ENCODE results near the gene C3orf33. TPM values are rescaled to one million over a fixed set of nuclear protein-coding genes. Genes with fewer than 3 reads are reported as not detected.
A peak's percentile ranks its signal among the peaks of the same experiment; 100 is the strongest.
"Not testable (repeated sequence)": the region's sequence is repeated elsewhere in the genome, so short reads cannot be mapped to it uniquely, and the experiment has no call there.

Gene C3orf33
- total and polyA plus RNA-seq, 9 of the 15 experiments (the other 6 are each of a cell fraction or from before 2014, with no cell fraction given) = 4.1 to 10.2 (median 6.0) TPM

- TF ChIP-seq RCOR1 (IDR thresholded peaks at IDR 0.05; ENCODE audit: borderline replicate concordance in 1 of 2, low read depth in 2 of 2, low read length in 2 of 2) (peak in 1 of 2 experiments; percentile 80; a peak in 2 of 4 replicates), VEZF1 (CRISPR knock-in tag; IDR thresholded peaks at IDR 0.05) (peak; percentile 40), DPF2 (IDR thresholded peaks at IDR 0.05) (peak; percentile 84), ADNP (tag; IDR thresholded peaks at IDR 0.05) (peak; percentile 75; the same call in 1 of the 2 replicates), ESRRA (IDR thresholded peaks at IDR 0.05; ENCODE audit: borderline replicate concordance, low read depth) (peak; percentile 61; the same call in 1 of the 2 replicates), PML (IDR thresholded peaks at IDR 0.05; ENCODE audit: low read length) (peak; percentile 41; the same call in 1 of the 2 replicates), SMAD4 (CRISPR knock-in tag; conservative IDR thresholded peaks at IDR 0.05) (0 out of 2 replicates have a peak, but pooled peaks have one; percentile 40), ZBTB11 (CRISPR knock-in tag; IDR thresholded peaks at IDR 0.05) (0 out of 6 replicates have a peak, but pooled peaks of 1 of the 3 experiments have one; percentile 29), KLF16 (IDR thresholded peaks at IDR 0.05) (peak; percentile 81), NFE2 (IDR thresholded peaks at IDR 0.05; ENCODE audit: low read depth) (0 out of 2 replicates have a peak, but pooled peaks have one; percentile 29), BCOR (IDR thresholded peaks at IDR 0.05) (peak; percentile 45; the same call in 1 of the 2 replicates), MTA2 (IDR thresholded peaks at IDR 0.05; ENCODE audit: low read depth) (peak; percentile 42; the same call in 1 of the 2 replicates), BHLHE40 (IDR thresholded peaks at IDR 0.05; ENCODE audit: low read length) (peak; percentile 82), EP300 (IDR thresholded peaks at IDR 0.05; ENCODE audit: low read length) (peak; percentile 78; the same call in 1 of the 2 replicates), SUPT5H (IDR thresholded peaks at IDR 0.05) (0 out of 2 replicates have a peak, but pooled peaks have one; percentile 22), TEAD4 (IDR thresholded peaks at IDR 0.05; ENCODE audit: low read length) (peak; percentile 86), STAT5A (IDR thresholded peaks at IDR 0.05; ENCODE audit: borderline replicate concordance, low read length) (peak; percentile 62; the same call in 1 of the 2 replicates), ZBED1 (IDR thresholded peaks at IDR 0.05) (peak; percentile 43; the same call in 1 of the 2 replicates), SMARCE1 (IDR thresholded peaks at IDR 0.05) (peak; percentile 90), ZBTB7A (IDR thresholded peaks at IDR 0.05; ENCODE audit: borderline replicate concordance, control insufficient read depth, low read depth, low read length) (peak; percentile 49; the same call in 1 of the 2 replicates), SOX6 (IDR thresholded peaks at IDR 0.05) (peak; percentile 44), MITF (IDR thresholded peaks at IDR 0.05) (peak; percentile 76), RUNX1 (IDR thresholded peaks at IDR 0.05; ENCODE audit: low read depth) (0 out of 2 replicates have a peak, but pooled peaks have one; percentile 77)
- not testable (repeated sequence) for TF ChIP-seq TEAD4 (CRISPR knock-in tag; IDR thresholded peaks at IDR 0.05; ENCODE audit: borderline replicate concordance)
Observed at GRCh38 chr3:155828490-155829098, 22.5 kb upstream of the C3orf33 start (continued).
